Skeletal muscle satellite cell (primary cell): ENCODE measurements around the gene VPS18.
"Not testable (repeated sequence)": the region's sequence is repeated elsewhere in the genome, so short reads cannot be mapped to it uniquely, and the experiment has no call there.

Source experiments
- H3K27me3 ChIP-seq: 2 replicates; pipeline ENCODE4 v1.7.0; 2013; ENCODE audit warnings: low read length; ENCODE audit not compliant: control insufficient read depth, insufficient read depth
- H3K36me3 ChIP-seq: 2 replicates; pipeline ENCODE4 v1.7.0; 2013; ENCODE audit warnings: mild to moderate bottlenecking, control low read depth, low read length; ENCODE audit not compliant: insufficient read depth
- H3K4me1 ChIP-seq: 2 replicates; pipeline ENCODE4 v1.7.0; 2013; ENCODE audit warnings: low read length; ENCODE audit not compliant: control insufficient read depth, insufficient read depth
- H3K4me2 ChIP-seq: 2 replicates; pipeline ENCODE4 v1.7.0; 2013; ENCODE audit warnings: mild to moderate bottlenecking, low read length
- H3K4me3 ChIP-seq: 2 replicates; pipeline ENCODE4 v1.7.0; 2013; ENCODE audit warnings: low read length
- H3K9ac ChIP-seq: 2 replicates; pipeline ENCODE4 v1.7.0; 2013; ENCODE audit warnings: mild to moderate bottlenecking, low read depth, low read length, moderate library complexity
- H3K9me3 ChIP-seq: replicated peaks from 2 replicates; pipeline ENCODE4 v1.7.0; 2013; ENCODE audit warnings: mild to moderate bottlenecking, control low read depth, low read length

The VPS18 gene

GRCh38 chr15:40855706-40856234 is 38.5 kb upstream of the VPS18 start:
- Histone ChIP-seq H3K4me1 (no peaks in the 10 kb centered on the region), H3K4me2 (no peak overlapping the region), H3K9ac (no peak overlapping the region), H3K27me3 (peaks cover 6% of the 10 kb centered on the region), H3K36me3 (no peaks in the 10 kb centered on the region), H3K9me3 (no peaks in the 10 kb centered on the region), H3K4me3 (no peak overlapping the region)

GRCh38 chr15:40856746-40857145 is 37.5 kb upstream of the VPS18 start:
- H3K4me1 ChIP-seq = no peaks in the 10 kb centered on the region
- no peak overlapping the region for H3K9ac ChIP-seq
- H3K27me3 ChIP-seq = peaks cover 9% of the 10 kb centered on the region
- H3K9me3 ChIP-seq = no peaks in the 10 kb centered on the region
- no peak overlapping the region for H3K4me2 ChIP-seq
- no peak overlapping the region for H3K4me3 ChIP-seq
- no peaks in the 10 kb centered on the region for H3K36me3 ChIP-seq

DNA sequence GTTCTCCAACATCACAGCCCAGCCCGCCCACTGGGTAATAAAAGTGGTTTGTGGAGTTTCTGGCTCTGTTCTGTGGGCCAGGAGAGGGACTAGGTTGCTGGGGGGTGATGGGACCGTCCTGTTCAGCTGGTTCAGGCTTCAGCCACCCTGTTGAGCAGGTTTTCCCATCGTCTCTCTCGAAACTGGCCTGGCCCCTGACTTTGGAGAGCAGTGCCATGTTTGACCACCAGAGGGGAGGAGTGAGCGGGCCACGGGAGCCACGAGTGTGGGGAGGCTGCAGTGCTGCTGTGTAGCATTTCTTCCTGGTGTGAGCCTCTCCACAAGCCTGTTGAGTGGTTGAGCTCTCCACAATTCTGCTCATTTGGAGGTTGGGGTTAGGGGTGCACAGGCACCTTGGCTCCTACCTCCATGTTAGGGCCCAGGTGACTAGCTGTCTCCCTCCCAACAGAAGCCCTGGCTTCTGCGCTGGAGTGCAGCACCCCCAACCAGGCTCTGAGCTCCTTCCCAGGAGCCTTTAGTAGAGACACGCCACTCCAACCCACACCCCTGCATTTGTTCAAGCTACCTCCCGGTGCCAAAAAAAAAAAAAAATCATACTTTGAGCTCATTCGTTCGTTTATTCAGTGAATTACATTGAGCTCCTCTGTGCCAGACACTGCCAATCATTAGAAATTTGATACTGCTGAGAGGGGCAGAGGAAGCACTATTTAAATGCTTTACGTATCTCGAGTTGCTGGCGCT is 36.5 kb upstream of the VPS18 start:
- no peaks in the 10 kb centered on the region for H3K36me3 ChIP-seq
- no peak overlapping the region for H3K9ac ChIP-seq
- no peaks in the 10 kb centered on the region for H3K4me1 ChIP-seq
- H3K4me3 ChIP-seq = no peak overlapping the region
- no peak overlapping the region for H3K4me2 ChIP-seq
- H3K9me3 ChIP-seq = no peaks in the 10 kb centered on the region
- H3K27me3 ChIP-seq = peaks cover 14% of the 10 kb centered on the region

- Histone ChIP-seq H3K4me3 (no peak overlapping the region), H3K4me2 (no peak overlapping the region), H3K36me3 (no peaks in the 10 kb centered on the region), H3K9ac (no peak overlapping the region), H3K9me3 (no peaks in the 10 kb centered on the region), H3K27me3 (peaks cover 15% of the 10 kb centered on the region), H3K4me1 (no peaks in the 10 kb centered on the region)
Measured at GRCh38 chr15:40858706-40859105, 35.5 kb upstream of the VPS18 start.

GRCh38 chr15:40859206-40859851 is 34.9 kb upstream of the VPS18 start:
- Histone ChIP-seq H3K9me3 (no peaks in the 10 kb centered on the region), H3K4me3 (no peak overlapping the region), H3K4me2 (no peak overlapping the region), H3K9ac (no peak overlapping the region), H3K36me3 (no peaks in the 10 kb centered on the region), H3K4me1 (no peaks in the 10 kb centered on the region), H3K27me3 (peaks cover 20% of the 10 kb centered on the region)

DNA sequence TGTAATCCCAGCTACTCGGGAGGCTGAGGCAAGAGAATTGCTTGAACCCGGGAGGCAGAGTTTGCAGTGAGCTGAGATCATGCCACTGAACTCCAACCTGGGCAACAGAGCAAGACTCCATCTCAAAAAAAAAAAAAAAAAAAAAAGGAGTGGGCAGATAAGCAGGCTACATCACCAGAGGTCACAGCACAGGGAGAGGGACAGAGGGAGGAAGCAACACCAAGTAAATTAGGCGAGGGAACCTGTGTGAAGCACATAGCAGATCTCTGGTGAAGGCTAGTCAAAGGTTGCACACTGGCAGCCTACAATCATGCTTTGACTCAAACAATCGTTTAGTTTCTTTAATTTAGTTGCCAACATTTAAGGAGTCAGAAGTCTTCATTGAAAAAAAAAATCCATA is 33.1 kb upstream of the VPS18 start:
- not testable (repeated sequence) for H3K36me3 ChIP-seq, H3K4me1 ChIP-seq, H3K9ac ChIP-seq, H3K4me2 ChIP-seq, H3K9me3 ChIP-seq, H3K4me3 ChIP-seq
- peaks cover 19% of the 10 kb centered on the region for H3K27me3 ChIP-seq

- Histone ChIP-seq H3K9me3 (no peaks in the 10 kb centered on the region), H3K36me3 (no peaks in the 10 kb centered on the region)
Measured at GRCh38 chr15:40863660-40864270, 30.5 kb upstream of the VPS18 start.

GRCh38 chr15:40867199-40867598 is 27.1 kb upstream of the VPS18 start:
- no peaks in the 10 kb centered on the region for H3K36me3 ChIP-seq
- no peaks in the 10 kb centered on the region for H3K9me3 ChIP-seq
- no peaks in the 10 kb centered on the region for H3K4me1 ChIP-seq
- peaks cover 32% of the 10 kb centered on the region for H3K27me3 ChIP-seq
- no peak overlapping the region for H3K9ac ChIP-seq
- H3K4me3 ChIP-seq = no peak overlapping the region
- H3K4me2 ChIP-seq = no peak overlapping the region

More at GRCh38 chr15:40863660-40864270, 30.5 kb upstream of the VPS18 start:
- peaks cover 19% of the 10 kb centered on the region for H3K27me3 ChIP-seq
- H3K9ac ChIP-seq = no peak overlapping the region
- no peaks in the 10 kb centered on the region for H3K4me1 ChIP-seq
- no peak overlapping the region for H3K4me3 ChIP-seq
- H3K4me2 ChIP-seq = no peak overlapping the region

GRCh38 chr15:40869686-40870085 is 24.6 kb upstream of the VPS18 start:
- H3K4me1 ChIP-seq = peaks cover 4% of the 10 kb centered on the region
- H3K9me3 ChIP-seq = no peaks in the 10 kb centered on the region
- H3K4me2 ChIP-seq = no peak overlapping the region
- H3K36me3 ChIP-seq = no peaks in the 10 kb centered on the region
- no peak overlapping the region for H3K4me3 ChIP-seq
- H3K27me3 ChIP-seq = peaks cover 42% of the 10 kb centered on the region
- H3K9ac ChIP-seq = no peak overlapping the region

DNA sequence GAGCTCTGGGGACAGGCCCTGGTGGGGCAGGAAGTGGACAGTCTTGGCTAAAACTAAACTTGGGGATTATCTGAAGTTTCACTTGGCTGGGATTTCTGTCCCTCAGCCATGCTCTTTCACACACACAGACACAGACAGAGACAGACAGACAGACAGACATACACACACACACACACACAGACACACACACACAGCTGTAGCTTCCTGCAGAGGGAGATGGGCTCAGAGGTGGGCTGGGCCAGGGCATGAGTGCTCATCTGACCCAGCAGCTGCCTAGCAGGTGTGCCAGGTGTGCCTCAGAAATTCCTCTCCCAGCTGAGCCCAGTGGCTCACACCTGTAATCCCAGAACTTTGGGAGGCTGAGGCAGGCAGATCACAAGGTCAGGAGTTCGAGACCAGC is 23.5 kb upstream of the VPS18 start:
- no peaks in the 10 kb centered on the region for H3K9me3 ChIP-seq

GRCh38 chr15:40871749-40872617 is 22.3 kb upstream of the VPS18 start:
- H3K9me3 ChIP-seq = no peaks in the 10 kb centered on the region
- H3K4me3 ChIP-seq = no peak overlapping the region
- peaks cover 41% of the 10 kb centered on the region for H3K27me3 ChIP-seq
- no peaks in the 10 kb centered on the region for H3K36me3 ChIP-seq
- no peak overlapping the region for H3K9ac ChIP-seq
- peaks cover 4% of the 10 kb centered on the region for H3K4me1 ChIP-seq
- no peak overlapping the region for H3K4me2 ChIP-seq

More for the DNA sequence above, 23.5 kb upstream of the VPS18 start:
- no peak overlapping the region for H3K4me3 ChIP-seq
- peaks cover 41% of the 10 kb centered on the region for H3K27me3 ChIP-seq
- peaks cover 4% of the 10 kb centered on the region for H3K4me1 ChIP-seq
- H3K4me2 ChIP-seq = no peak overlapping the region
- H3K36me3 ChIP-seq = no peaks in the 10 kb centered on the region
- no peak overlapping the region for H3K9ac ChIP-seq
